Fibroblast of upper back skin (primary cell): ENCODE results near the gene IGF2.
"Not testable (repeated sequence)": the region's sequence is repeated elsewhere in the genome, so short reads cannot be mapped to it uniquely, and the experiment has no call there.

Source experiments
- DNase-seq: peaks from one replicate; pipeline ENCODE4 v3.0.0-alpha.2; 2013

IGF2 gene

DNA sequence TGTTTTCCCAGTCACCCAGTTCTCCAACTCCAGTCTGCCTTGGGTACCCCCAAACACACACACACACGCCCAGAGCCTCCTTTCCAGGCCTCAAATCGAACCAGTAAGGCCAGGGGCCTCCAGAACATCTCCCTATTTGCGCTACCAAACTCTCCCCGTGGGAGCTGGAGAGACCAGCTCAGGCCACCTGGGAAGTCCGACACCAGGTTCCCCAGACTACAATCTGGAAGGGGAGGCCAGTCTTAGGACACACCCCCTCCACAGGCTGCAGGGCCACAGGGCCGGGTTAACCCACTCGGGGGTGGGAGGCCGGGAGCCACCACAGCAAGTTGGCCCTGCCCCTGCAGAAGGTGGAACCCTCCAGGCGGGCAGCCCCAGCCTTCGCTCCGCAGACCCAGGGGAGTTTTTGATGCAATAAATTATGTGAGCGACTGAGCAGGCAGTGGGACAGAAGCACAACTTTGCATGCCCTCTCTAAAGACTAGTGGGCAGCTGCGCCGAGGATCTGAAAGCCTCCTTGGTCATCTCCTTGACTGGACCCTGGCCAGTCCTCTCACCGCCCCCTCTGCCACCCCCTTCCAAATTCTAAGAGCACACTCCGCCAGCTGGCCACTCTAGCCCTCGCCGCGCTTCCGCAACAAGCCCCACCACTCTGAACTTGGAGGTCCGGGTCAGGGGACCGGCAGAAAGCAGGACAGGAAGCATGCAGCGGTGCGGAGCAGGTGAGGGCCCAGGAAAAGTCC lies 2.8 kb downstream of the IGF2 start:
- DNase-seq, result no peak

DNA sequence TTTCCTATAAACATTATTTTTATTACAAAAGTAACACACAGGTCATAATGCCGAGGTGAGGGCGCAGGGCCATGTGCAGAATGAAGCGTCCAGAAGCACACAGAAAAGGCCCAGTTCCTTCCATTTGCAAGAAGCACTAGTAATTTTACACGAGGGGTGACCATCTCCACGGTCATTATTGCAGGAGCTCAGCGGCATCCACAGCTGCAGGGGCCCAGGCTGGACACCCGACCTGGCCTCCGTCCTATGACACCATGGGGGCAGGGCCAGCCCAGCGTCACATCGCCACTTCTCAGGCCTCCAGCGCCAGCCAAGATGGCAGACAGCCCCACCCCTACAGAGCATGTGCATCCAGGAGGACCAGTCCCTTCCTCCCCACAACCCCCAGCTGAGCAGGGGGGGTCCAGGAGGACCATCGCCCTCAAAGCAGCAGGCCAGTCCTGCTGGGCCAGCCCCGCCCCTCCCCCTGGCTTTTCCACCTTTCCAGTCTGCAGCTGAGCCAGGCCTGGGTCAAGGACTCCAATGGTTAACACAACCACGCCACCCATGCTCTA lies 3.5 kb downstream of the IGF2 start:
- DNase-seq, result no peak

DNA sequence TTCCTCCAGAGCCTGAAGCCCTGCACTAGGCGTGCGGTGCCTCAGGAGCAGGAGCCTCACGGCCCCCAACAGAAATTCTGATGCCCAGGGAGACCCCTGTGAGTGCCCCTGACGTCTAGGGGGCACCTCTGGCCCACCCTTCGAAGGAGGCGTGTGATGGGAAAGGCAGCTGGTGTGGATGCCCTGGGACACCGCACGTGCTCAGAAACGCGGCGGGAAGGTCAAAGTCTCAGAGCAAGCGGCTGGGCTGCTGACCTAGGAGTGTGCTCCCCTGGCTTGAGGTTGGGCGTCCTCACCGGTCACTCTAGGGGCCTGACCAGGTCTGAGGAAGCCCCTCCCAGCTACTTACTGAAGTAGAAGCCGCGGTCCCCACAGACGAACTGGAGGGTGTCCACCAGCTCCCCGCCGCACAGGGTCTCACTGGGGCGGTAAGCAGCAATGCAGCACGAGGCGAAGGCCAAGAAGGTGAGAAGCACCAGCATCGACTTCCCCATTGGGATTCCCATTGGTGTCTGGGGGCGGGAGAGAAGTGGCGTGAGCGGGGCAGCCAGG lies 4.1 kb downstream of the IGF2 start:
- DNase-seq, result no peak

DNA sequence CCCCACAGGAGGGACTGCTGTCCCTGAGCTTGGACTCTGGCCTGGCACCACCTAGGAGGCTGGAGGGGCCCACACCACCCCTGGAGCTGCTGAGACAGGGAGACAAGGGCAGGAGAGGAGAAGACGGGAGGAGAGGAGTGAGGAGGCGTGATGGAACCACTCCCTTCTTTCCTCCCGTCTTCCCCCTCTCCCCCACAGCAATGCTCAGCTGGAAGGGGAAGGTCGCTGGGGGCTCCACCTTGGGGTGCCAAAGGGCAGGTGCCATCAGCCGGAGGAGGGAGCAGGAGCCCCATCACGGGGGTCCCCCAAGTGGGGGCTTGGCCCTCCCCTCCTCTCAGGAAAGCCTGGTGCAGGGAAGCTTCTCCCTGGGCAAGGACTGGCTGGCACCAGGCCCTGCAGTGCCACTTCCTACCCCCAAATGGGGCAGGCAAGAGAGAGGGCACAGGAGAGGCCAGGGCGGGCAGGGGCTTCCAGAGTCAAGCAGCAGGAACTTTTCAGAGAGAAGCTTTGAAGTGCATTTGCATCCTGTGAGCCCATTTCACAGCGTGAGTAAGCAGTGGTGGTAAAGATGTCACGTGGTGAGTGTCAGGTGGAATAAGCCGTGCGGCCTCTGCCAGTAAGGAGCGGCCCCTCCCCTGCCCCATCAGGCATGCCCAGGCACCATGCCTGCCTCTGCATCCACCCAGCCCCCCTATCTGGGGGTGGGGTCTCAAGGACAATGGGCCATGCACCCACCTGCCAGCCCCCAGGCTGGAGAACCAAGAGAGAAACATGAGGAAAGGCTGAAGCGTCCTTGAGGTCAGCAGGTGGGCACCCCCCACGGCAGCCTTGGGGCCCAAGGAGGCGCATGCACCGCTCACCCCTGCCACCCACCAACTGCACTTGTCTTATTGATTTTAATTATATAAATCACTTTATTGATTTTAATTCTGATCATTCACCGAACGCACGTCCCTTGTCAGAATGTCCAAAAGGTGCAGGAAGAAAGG lies 4.9 kb downstream of the IGF2 start:
- DNase-seq, result no peak

DNA sequence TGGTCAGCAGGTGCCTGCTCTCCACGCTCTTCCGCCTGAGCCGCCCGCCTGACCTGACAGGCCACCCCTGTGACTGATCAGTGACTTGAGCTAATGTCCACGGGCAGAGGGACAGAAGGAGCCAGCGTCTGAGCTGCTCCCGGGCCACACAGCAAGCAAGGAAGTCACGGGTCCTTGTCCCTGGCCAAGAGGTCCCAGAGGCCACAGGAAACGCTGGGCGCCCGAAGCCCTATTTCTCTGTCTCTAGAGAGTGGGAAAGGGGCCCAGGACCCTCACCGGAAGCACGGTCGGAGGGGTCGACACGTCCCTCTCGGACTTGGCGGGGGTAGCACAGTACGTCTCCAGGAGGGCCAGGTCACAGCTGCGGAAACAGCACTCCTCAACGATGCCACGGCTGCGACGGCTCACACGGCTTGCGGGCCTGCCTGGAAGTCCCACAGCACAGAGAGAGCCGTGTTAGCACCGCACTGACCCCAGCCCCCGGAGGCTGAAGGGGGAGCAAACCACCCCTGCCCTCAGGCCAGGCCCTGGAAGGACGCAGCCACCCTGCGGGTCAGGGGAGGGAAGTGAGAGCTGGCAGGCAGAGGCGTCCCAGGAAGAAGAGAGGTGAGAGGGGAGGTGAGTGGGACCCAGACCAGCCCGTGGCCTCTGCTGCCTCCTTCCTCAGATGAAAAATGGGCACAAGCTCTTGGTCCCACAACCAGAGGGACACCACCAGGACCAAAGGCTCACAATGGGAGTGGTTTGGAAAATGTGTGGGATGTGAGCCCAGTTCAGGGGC lies 5.8 kb downstream of the IGF2 start:
- DNase-seq, result no peak

DNA sequence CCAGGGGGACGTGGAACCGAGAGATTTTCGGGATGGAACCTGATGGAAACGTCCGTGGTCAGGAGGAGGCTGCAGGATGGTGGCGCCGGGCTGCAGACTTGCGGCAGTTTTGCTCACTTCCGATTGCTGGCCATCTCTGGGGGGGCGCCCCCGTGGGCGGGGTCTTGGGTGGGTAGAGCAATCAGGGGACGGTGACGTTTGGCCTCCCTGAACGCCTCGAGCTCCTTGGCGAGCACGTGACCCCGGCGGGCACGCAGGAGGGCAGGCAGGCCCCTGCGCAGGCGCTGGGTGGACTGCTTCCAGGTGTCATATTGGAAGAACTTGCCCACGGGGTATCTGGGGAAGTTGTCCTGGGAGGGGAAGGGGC lies 6.3 kb downstream of the IGF2 start:
- no peak for DNase-seq

DNA sequence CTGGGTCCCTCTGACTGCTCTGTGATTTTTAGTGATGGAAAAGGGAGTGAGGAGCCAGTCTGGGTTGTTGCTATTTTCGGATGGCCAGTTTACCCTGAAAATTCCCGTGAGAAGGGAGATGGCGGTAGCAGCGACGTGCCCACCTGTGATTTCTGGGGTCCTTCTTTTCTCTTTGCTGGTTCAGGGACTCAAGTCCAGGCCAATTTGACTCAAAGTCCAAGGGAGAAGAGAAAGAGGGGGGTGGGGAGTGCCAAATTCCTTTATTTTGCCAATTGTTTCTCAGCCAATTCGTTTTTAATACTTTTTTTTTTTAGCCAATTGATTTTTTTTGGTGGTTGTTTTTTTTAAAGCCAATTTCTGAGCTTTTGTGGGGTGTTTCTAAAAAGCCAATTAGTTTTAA lies 6.9 kb downstream of the IGF2 start:
- DNase-seq, result no peak

DNA sequence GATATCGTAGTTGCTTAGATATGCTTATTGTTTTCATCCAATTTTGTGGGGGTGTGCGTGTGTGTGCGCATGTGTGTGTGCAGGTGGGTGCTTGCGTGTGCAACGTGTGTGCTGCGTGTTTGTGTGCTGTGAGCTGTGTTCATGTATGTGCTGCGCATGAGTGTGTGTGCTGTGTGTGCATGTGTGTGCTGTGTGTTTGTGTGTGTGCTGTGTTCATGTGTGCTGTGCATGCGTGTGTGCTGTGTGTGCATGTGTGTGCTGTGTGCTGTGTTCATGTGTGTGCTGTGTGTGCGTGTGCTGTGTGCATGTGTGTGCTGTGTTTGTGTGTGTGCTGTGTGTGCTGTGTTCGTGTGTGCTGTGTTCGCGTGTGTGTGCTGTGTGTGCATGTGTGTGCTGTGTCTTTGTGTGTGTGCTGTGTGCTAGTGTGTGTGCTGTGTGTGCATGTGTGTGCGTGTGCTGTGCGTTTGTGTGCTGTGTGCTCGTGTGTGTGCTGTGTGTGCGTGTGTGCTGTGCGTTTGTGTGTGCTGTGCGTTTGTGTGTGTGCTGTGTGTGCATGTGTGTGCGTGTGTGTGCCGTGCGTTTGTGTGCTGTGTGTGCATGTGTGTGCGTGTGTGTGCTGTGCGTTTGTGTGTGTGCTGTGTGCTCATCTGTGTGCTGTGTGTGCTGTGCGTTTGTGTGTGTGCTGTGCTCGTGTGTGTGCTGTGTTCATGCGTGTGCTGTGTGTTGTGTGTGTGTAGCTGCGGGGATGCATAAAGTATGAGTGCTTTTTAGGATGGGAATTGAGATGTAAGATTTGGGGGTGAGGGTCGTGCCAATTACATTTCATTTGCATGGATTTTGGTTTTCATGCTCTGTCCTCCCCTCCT lies 7.6 kb downstream of the IGF2 start:
- DNase-seq, result no peak

DNA sequence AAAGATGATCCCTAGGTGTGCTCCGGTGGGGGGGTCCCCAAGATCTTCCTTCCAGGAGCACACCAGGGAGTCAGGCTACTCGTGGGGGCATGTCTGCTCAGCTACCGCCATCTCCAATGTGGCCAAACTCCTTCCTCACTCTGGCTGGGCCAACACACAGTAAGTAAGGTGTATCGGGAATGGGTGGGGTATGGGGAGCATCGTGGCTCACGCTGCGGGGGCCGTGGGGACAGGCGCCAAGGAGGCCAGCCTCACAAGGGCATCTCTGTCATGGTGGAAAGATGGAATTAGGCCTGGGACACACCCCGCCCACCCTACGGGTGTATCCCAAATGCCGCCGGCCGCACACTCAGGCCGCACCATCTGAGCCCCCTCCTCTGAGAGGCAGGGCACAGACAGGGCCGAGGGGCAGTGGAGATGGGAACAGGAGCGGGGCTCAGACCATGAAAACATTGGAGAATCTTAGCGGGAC lies 8.3 kb downstream of the IGF2 start:
- DNase-seq, result no peak

DNA sequence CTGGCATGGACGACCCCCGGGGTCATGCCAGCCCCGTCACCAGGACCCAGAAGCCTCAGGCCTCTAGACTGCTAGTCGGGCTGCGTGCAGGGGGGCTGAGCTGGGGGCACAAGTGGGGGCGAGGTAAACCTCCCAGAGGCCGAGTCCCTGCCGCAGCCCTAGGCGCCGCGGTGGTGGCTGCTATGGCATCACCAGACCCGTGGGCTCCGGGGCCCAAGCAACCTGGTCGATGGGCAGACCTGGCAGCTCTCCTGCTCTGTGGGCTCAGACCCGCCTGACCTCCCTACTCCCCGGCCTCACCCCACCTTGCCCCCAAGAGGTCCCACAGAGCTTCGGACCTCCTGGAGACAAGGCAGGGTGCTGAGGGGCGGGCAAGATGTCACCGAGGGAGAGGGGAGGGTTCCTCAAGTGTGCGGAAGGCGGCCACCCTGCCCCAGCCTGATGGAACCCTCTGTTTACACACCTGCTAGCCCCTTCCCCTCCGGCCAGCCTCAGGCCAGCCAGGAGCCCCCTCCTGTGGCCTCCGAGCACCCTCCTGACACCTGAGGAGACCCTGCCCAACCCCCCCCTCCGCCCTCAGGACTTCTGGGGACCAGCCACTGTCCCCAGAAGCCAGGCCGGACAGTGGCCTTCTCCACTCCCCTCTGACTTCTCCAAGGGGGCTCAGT lies 9.4 kb downstream of the IGF2 start:
- DNase-seq, result no peak

DNA sequence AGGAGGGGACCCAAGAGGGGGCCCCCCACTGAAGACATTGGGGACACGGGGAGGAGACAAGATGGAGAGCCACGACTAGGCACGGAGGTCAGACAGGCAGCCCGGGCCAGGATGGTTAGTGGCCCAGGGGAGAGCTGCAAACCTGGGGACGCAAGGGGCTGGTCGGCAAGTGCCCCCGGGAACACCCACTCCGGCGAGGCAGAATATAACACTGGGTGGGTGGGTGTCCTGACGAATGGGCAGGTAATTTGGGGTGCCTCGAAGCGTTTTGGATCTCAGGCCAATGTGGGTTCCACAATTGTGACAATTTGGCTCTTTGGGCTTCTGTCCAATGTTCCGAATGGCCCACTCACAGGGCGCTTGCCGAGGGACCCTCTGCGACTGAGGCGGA lies 9.9 kb downstream of the IGF2 start:
- no peak for DNase-seq

DNA sequence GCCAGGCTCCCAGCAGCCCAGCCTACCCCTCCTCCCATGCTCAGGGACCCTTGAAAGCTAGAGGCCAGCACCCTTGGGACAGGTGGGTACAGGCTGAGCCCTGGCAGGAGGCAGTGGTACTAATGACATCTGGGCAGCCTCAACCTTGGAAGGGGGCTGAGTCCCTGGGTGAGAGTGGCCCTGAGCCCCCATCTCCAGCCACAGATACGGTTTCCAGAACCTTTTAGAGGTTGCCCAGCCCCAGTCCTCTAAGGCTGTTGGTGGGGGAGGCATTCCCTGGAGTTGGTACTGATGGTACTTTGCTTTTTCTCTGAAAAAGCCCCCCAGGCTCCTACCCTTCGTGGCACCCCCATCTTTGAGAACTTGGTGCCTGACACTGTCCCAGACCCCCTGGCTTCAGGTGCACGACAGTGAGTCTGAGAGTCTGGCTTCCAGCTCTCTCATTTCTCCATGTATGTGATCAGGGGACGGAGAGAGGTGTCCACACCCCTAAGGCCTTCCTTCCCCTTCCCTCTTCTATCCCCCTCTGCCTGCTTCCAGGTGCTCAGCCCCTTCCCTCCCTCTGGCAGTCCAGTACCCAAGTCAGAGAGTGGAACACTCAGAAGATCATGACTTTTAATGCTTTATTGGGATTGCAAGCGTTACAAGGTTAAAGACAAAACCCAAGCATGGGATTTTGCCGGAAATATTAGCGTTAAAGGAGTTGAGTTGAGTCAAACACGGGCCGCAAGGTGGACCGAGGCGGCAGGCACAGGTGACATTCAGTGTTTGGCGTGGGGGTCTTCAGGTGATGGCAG lies 10.5 kb downstream of the IGF2 start:
- no peak for DNase-seq

DNA sequence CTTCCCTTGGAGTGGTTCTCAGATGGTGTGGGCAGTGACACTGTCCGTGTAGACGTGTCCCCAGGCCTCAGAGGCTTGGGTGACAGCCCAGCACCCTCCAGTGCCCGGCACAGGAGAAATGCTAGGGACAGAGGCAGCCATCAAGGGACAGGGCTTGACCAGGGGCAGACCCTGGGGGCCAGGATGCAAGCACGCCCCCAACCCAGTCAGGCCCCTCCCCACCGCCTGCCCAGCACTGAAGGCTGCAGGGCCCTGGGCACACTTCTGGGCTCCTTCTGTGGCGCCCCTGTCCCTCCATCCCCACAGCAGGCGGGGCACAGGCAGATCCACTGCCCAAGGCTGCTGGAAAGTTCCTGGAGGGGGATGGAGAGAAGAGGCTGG lies 11.1 kb downstream of the IGF2 start:
- DNase-seq, result no peak

DNA sequence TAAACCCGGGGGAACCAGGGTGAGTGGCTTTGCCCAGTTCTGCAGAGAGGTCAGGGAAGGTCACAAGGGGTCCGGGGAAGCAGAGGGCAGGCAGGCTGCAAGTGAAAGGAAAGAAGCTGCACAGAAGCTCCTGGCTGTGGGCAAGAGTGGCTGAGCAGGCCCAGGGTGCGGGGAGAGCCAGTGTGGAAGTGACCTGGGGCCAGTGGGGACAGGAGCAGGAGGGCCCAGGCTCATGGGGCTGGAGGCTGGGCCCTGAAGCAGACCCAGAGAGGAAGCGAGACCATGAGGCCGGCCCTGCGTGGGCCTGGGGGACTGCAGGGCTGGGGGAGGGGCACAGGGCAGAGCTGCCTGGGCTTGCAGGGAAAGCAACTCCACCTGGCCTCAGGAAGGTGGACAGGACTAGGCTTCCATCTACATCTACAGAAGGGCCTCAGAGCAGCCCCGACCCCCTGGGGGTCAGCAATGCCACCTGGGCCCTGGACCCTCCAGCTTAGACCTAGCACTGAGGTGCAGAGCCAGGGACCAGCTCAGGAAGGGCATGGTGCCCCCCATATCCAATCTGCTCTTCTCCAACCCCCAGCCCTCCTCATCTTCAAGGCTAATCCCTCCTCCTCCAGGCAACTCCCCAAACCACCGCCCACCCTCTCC lies 11.6 kb downstream of the IGF2 start:
- DNase-seq, result no peak

DNA sequence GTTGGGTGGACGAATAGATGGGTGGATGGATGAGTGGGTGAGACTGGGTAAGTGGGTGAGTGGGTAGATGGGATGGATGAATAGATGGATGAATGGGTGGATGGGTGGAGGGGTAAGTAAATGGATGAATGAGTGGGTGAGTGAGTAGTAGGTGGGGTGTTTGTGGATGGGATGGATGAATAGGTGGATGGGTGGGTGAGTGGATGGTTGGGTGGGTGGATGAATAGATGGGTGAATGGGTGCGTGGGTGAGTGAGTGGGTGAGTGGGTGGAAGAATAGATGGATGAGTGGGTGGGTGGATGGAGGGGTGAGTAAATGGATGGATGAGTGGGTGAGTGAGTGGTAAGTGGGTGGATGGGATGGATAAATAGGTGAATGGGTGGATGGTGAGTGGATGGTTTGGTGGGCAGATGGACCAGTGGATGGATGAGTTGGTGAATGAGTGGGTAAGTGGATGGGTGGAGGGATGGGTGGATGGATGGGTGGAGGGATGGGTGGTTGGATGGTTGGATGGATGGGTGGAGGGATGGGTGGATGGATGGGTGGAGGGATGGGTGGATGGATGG lies 12.6 kb downstream of the IGF2 start:
- no peak for DNase-seq

DNA sequence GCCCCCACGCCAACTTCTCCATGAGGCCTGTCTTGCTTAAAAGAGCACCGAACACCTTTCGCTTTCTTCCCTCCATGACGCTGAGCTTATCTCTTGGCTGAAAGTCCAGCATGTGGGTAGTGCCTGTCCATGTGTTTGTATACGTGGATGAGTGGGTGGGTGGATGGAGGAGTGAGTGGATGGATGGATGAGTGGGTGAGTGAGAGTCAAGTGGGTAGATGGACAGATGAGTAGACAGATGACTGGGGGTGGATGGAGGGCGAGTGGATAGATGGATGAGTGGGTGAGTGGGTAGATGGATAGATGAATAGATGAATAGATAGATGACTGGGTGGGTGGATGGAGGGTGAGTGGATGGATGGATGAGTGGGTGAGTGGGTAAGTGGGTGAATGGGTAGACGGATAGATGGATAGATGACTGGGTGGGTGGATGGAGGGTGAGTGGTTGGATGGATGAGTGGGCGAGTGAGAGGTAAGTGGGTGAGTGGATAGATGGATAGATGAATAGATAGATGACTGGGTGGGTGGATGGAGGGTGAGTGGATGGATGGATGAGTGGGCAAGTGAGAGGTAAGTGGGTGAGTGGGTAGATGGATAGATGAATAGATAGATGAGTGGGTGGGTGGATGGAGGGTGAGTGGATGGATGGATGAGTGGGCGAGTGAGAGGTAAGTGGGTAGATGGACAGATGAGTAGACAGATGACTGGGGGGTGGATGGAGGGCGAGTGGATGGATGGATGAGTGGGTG lies 14.3 kb downstream of the IGF2 start:
- not testable (repeated sequence) for DNase-seq

DNA sequence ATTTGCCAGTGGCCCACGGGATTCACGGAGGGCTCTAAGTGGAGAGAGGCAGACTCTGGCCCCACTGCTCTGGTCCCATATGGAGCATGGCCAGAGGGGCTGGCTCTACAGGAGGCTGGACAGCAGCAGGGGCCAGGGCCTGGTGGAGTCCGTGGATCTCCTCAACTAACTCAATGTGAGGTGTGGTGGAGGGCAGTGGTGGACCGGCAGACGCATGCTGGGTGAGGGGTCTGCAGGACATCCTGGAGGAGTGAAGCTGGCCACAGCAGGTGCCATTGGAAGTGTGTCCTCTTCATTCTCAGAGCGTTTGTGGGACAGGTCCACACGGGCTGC lies 15.6 kb downstream of the IGF2 start:
- DNase-seq, result no peak

DNA sequence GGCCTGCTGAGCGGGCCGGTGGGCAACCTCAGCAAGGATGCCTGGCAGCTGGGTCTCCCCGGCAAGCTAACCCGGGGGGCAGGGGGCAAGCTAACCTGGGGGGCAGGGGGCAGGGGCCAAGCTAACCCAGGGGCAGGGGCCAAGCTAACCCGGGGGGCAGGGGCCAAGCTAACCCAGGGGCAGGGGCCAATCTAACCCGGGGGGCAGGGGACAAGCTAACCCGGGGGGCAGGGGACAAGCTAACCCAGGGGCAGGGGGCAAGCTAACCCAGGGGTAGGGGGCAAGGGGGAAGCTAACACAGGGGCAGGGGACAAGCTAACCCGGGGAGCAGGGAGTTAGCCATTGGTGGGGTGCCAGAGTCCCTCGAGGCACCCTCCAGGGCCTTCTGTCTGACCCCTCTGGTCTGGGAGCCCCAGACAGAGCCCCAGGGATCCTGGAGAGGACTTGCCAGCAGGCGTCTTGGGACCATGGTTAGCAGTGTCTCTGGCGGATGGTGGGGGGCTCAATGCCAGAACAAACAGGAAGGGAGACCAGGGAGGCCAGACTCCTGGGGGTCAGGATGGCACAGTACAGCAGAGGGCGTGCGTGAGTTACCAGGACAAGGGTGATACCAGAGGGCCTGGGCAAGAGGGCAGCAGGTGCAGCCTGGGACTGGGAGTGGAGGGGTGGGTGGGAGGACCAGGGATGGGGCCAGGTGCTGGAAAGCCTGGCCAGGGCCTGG lies 16.1 kb downstream of the IGF2 start:
- DNase-seq, result no peak
